ENCODE results near the gene BNC2.

The BNC2 gene

GRCh38 chr9:16377311-16377710 lies 493.2 kb downstream of the BNC2 start:
- H3K4me3 ChIP-seq (ENCODE audit: low read depth, low read length) = no peak overlapping the region
- no peak for DNase-seq (ENCODE audit: low read depth)
- no peak for TF ChIP-seq CTCF (IDR thresholded peaks at IDR 0.05; ENCODE audit: low read depth, low read length, missing control alignments)

- no peak for DNase-seq (ENCODE audit: low read depth)
- no peak for TF ChIP-seq CTCF (IDR thresholded peaks at IDR 0.05; ENCODE audit: low read depth, low read length, missing control alignments)
Observed at GRCh38 chr9:16371306-16371705, 499.2 kb downstream of the BNC2 start.

GRCh38 chr9:16370647-16371046 lies 499.8 kb downstream of the BNC2 start:
- H3K4me3 ChIP-seq (ENCODE audit: low read depth, low read length) = no peak overlapping the region
- no peak for TF ChIP-seq CTCF (IDR thresholded peaks at IDR 0.05; ENCODE audit: low read depth, low read length, missing control alignments)
- no peak for DNase-seq (ENCODE audit: low read depth)

More at GRCh38 chr9:16371306-16371705, 499.2 kb downstream of the BNC2 start:
- no peak overlapping the region for H3K4me3 ChIP-seq (ENCODE audit: low read depth, low read length)

- no peak for DNase-seq (ENCODE audit: low read depth)
- H3K4me3 ChIP-seq (ENCODE audit: low read depth, low read length) = no peak overlapping the region
- no peak for TF ChIP-seq CTCF (IDR thresholded peaks at IDR 0.05; ENCODE audit: low read depth, low read length, missing control alignments)
Observed at GRCh38 chr9:16369427-16369826, 501.0 kb downstream of the BNC2 start.

GRCh38 chr9:16368237-16369087 lies 502.0 kb downstream of the BNC2 start:
- H3K4me3 ChIP-seq (ENCODE audit: low read depth, low read length) = no peak overlapping the region
- TF ChIP-seq CTCF (IDR thresholded peaks at IDR 0.05; ENCODE audit: low read depth, low read length, missing control alignments) = no peak
- DNase-seq (ENCODE audit: low read depth) = no peak

GRCh38 chr9:16367605-16368231 lies 502.8 kb downstream of the BNC2 start:
- no peak for DNase-seq (ENCODE audit: low read depth)
- no peak overlapping the region for H3K4me3 ChIP-seq (ENCODE audit: low read depth, low read length)
- no peak for TF ChIP-seq CTCF (IDR thresholded peaks at IDR 0.05; ENCODE audit: low read depth, low read length, missing control alignments)
